HEK293 (cell line): Measurements from ENCODE around the gene RHBDD2.

Experiments
- CTCF ChIA-PET: fragments of 350-600 bp; formaldehyde crosslinking; extraction: SDS; loops from one replicate; lab custom pipeline; 2021; ENCODE audit warnings: antibody characterized with exemption; lab: Yijun Ruan, JAX
- POLR2A ChIA-PET: fragments of 300-600 bp; formaldehyde crosslinking; extraction: SDS; loops from one replicate; lab custom pipeline; 2020; ENCODE audit warnings: antibody characterized with exemption, inconsistent platforms; lab: Yijun Ruan, JAX
- H3K27ac ChIP-seq: fragments of 200-500 bp; sonication (Bioruptor generic); 2 replicates; pipeline ENCODE4 v1.5.1; 2014; ENCODE audit warnings: low read depth, low read length, control low read depth, inconsistent platforms; ENCODE audit errors: extremely low read depth
- H3K36me3 ChIP-seq, 2 experiments: fragments of 200-500 bp in 1 of 2; sonication (Bioruptor generic) in 1 of 2; 1 replicate in 1 of 2; 2 replicates in 1 of 2; pipeline ENCODE4 v1.5.1; 2014 to 2017; ENCODE audit warnings: inconsistent platforms in 2 of 2, low read length in 2 of 2; ENCODE audit not compliant: control insufficient read depth in 2 of 2, insufficient read depth in 1 of 2
- H3K4me1 ChIP-seq: fragments of 200-500 bp; sonication (Bioruptor generic); 2 replicates; pipeline ENCODE4 v1.5.1; 2014; ENCODE audit warnings: mild to moderate bottlenecking, low read length, inconsistent platforms; ENCODE audit not compliant: control insufficient read depth, insufficient read depth
- H3K4me3 ChIP-seq: 2 replicates; pipeline ENCODE4 v1.5.1; 2011; ENCODE audit warnings: low read depth, mild to moderate bottlenecking, control low read depth, low read length, moderate library complexity
- H3K9me3 ChIP-seq: fragments of 200-500 bp; sonication (Bioruptor generic); 2 replicates; pipeline ENCODE4 v1.5.1; 2014; ENCODE audit warnings: low read depth, low read length, inconsistent platforms; ENCODE audit not compliant: control insufficient read depth, insufficient read depth
- GLIS1 ChIP-seq: fragments of 450-650 bp; formaldehyde crosslinking; IDR thresholded peaks from 2 replicates; pipeline ENCODE4 v1.5.1; 2016; ENCODE audit warnings: missing biosample characterization, missing genetic modification characterization
- MZF1 ChIP-seq: fragments of 450-650 bp; formaldehyde crosslinking; IDR thresholded peaks from 2 replicates; pipeline ENCODE4 v1.5.1; 2017; ENCODE audit warnings: missing biosample characterization, missing genetic modification characterization, borderline replicate concordance
- ZBTB11 ChIP-seq: fragments of 450-650 bp; formaldehyde crosslinking; conservative IDR thresholded peaks from 2 replicates; pipeline ENCODE4 v1.5.1; 2016; ENCODE audit warnings: low read depth, missing biosample characterization, missing genetic modification characterization
- ZNF146 ChIP-seq: fragments of 450-650 bp; formaldehyde crosslinking; IDR thresholded peaks from 2 replicates; pipeline ENCODE4 v1.5.1; 2016; ENCODE audit warnings: missing biosample characterization, missing genetic modification characterization
- ZNF18 ChIP-seq: fragments of 450-650 bp; formaldehyde crosslinking; IDR thresholded peaks from 2 replicates; pipeline ENCODE4 v1.5.1; 2016; ENCODE audit warnings: missing biosample characterization, missing genetic modification characterization
- ZNF280D ChIP-seq: fragments of 450-650 bp; formaldehyde crosslinking; IDR thresholded peaks from 2 replicates; pipeline ENCODE4 v1.5.1; 2016; ENCODE audit warnings: missing biosample characterization, missing genetic modification characterization
- ZNF311 ChIP-seq: fragments of 450-650 bp; formaldehyde crosslinking; IDR thresholded peaks from 2 replicates; pipeline ENCODE4 v1.5.1; 2017; ENCODE audit warnings: missing biosample characterization, missing genetic modification characterization, borderline replicate concordance
- ZNF473 ChIP-seq: fragments of 450-650 bp; formaldehyde crosslinking; IDR thresholded peaks from 2 replicates; pipeline ENCODE4 v1.5.1; 2017; ENCODE audit warnings: missing biosample characterization, missing genetic modification characterization
- ZNF558 ChIP-seq: fragments of 450-650 bp; formaldehyde crosslinking; IDR thresholded peaks from 2 replicates; pipeline ENCODE4 v1.5.1; 2016; ENCODE audit warnings: missing biosample characterization, missing genetic modification characterization
- ZNF600 ChIP-seq: fragments of 450-650 bp; formaldehyde crosslinking; IDR thresholded peaks from 2 replicates; pipeline ENCODE4 v1.5.1; 2016; ENCODE audit warnings: missing biosample characterization, missing genetic modification characterization
- ZNF692 ChIP-seq: fragments of 450-650 bp; formaldehyde crosslinking; IDR thresholded peaks from 2 replicates; pipeline ENCODE4 v1.5.1; 2016; ENCODE audit warnings: missing biosample characterization, missing genetic modification characterization
- ZNF777 ChIP-seq: fragments of 450-650 bp; formaldehyde crosslinking; IDR thresholded peaks from 2 replicates; pipeline ENCODE4 v1.5.1; 2017; ENCODE audit warnings: missing biosample characterization, missing genetic modification characterization, borderline replicate concordance

The RHBDD2 gene

GRCh38 chr7:75913437-75913836 lies 34.6 kb downstream of the RHBDD2 start:
- CTCF ChIA-PET = no interaction called here
- Histone ChIP-seq H3K9me3 (no peaks in the 10 kb centered on the region), H3K27ac (no peak overlapping the region), H3K4me1 (0 out of 2 replicates have a peak, but pooled peaks cover 3% of the 10 kb centered on the region), H3K36me3 (no peaks in the 10 kb centered on the region), H3K4me3 (no peak overlapping the region)
- POLR2A ChIA-PET = interaction anchor here (2.3 to 2.6 kb wide), 2 partner anchors 11 to 107 kb away, joined by 8 to 9 read pairs; no protein-coding TSS in a partner anchor
- no peak for TF ChIP-seq ZNF777 (tag by site-specific recombination)
- TF ChIP-seq ZNF18 (tag by site-specific recombination) = peak; percentile 43; the same call in 1 of the 2 replicates

DNA sequence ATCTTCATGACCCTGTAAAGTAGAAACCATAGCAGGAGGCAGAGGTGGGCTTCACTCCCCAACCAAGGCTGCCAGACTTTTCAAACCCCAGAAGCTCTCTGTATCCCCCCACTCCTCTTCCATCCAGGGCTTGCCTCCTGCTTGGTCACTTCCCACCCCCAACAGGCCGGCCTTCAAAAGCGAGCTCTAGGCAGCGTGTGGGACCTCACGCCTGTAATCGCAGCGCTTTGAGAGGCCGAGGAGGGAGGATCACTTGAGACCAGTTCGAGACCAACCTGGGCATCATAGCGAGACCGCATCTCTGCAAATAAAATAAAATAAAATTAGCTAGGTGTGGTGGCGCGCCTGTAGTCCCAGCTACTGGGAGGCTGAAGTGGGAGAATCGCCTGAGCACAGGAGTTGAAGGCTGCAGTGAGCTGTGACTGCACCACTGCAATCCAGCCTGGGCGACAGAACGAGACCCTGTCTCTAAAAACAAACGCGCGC lies 35.4 kb downstream of the RHBDD2 start:
- ChIA-PET CTCF (interaction anchor here (0.7 to 1.2 kb wide), 2 partner anchors 17 to 47 kb away, joined by 4 read pairs; no protein-coding TSS in a partner anchor), POLR2A (interaction anchor here (0.7 to 2.6 kb wide), 6 partner anchors 11 to 106 kb away, joined by 3 to 9 read pairs (median 4); no protein-coding TSS in a partner anchor)
- 0 out of 2 replicates have a peak, but pooled peaks cover 3% of the 10 kb centered on the region for H3K4me1 ChIP-seq

More for the DNA sequence above, 35.4 kb downstream of the RHBDD2 start:
- Histone ChIP-seq H3K4me3 (peak overlapping the region; percentile 76), H3K9me3 (no peaks in the 10 kb centered on the region), H3K36me3 (no peaks in the 10 kb centered on the region), H3K27ac (peak overlapping the region; percentile 72)
- TF ChIP-seq MZF1 (tag by site-specific recombination) = no peak
- TF ChIP-seq ZNF600 (tag by site-specific recombination) = no peak
- no peak for TF ChIP-seq ZNF311 (tag by site-specific recombination)
- TF ChIP-seq ZNF146 (tag by site-specific recombination) = no peak
- no peak for TF ChIP-seq GLIS1 (tag by site-specific recombination)
- no peak for TF ChIP-seq ZNF280D (tag by site-specific recombination)
- no peak for TF ChIP-seq ZNF558 (tag by site-specific recombination)
- TF ChIP-seq ZNF473 (tag by site-specific recombination) = no peak
- TF ChIP-seq ZNF692 (tag by site-specific recombination) = no peak
- no peak for TF ChIP-seq ZBTB11 (tag by site-specific recombination)
